ENCODE results near the gene NEK5.

- TF ChIP-seq CTCF (conservative IDR thresholded peaks at IDR 0.05): no peak
- no peak for TF ChIP-seq EZH2 (IDR thresholded peaks at IDR 0.05; ENCODE audit: low read depth)
These were observed 31.7 kb downstream of the NEK5 start for GRCh38 chr13:52097197-52097596.
